M059J (cell line): ENCODE measurements around the gene SELPLG. TPM values are rescaled to one million over a fixed set of nuclear protein-coding genes. Genes with fewer than 3 reads are reported as not detected.
"Not testable (repeated sequence)": the region's sequence is repeated elsewhere in the genome, so short reads cannot be mapped to it uniquely, and the experiment has no call there.

Experiments
- DNase-seq: peaks from one replicate; pipeline ENCODE4 v3.0.0-alpha.2; 2012; ENCODE audit warnings: low read depth
- total RNA-seq: library from RNA; depleted of rRNA; stranded (reverse); fragments of >200 nt; shearing (Covaris generic); gene quantifications from 2 replicates; pipeline ENCODE4 v1.2.3, GENCODE V29; 2014

SELPLG gene
- total RNA-seq, 1 experiment from 2014 or later: 0.79 TPM

GRCh38 chr12:108638141-108638827 is 4.6 kb upstream of the SELPLG start:
- DNase-seq: no peak

GRCh38 chr12:108637222-108637971 is 3.7 kb upstream of the SELPLG start:
- DNase-seq: no peak

- no peak for DNase-seq
These were observed 2.5 kb upstream of the SELPLG start for GRCh38 chr12:108635997-108636808.

DNA sequence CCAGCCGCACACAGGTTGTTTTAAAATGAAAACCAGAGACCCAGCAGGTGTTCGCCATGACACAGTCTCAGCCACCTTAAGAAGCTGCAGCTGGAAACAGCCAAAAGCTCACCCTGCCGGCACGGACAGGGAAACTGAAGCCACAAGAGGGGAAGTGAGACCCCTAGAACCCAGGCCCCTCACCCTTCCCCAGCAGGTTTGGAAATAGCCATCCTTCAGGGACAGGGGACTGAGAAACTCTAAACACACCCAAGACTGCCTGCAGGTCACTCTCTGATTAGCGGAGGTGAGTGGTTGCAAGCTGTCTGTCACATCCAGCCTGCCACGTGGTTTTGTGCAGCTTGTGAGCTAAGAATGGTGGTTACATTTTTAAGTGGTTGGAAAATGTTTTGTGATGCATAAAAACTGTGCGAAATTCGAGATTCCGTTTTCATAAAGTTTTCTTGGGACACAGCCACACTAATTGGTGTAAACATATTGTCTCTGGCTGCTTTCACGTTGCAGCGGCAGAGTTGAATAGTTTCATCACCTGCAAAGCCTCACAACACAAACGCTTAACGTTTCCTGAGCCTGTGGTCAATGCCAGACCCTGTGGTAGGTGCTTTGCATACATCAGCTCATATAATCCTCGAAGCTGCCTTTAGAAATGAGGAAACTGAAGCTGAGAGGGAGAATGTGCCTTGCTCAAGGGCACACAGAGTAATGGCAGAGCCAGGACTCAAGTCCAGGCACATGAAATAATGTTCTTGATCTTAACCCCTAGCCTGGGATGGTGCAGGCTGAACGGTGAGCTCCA is 1.7 kb upstream of the SELPLG start:
- peak; percentile 51 for DNase-seq

DNA sequence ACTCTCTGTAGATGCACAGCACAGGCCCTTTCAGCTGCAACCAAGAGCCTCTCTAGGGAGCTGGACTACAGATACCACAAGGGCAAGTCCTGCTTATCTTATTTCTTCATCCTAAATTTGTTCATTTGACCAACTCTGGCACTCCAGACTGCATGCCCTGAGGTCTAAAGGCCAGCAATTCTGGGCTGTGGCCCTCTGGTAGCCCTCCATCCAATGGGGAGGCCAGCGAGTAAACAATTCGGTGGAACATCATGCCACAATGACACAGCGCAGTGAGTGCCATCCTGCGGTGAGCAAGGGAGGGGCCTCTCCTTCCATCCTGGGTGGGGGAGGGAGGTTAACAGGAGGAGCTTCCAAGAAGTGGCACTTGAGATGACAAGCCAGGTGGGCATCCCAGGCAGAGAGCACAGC is 652 bp upstream of the SELPLG start:
- DNase-seq: peak; percentile 80

DNA sequence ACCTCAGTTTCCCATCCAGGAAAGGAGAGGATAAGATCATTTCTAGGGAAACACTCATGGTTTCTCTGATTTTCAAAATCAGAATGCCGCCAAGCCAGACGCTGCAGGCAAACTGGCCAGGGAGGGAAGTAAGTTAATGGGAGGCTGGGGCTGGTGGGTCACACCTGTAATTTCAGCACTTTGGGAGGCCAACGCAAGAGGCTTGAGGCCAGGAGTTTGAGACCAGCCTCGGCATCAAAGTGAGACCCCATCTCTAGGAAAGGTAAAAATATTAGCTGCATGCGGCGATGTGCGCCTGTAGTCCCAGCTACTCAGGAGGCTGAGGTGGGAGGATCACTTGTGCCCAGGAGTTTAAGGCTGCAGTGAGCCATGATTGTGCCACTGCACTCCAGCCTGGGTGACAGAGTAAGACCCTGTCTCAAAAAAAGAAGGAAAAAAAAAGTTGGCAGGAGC is 587 bp downstream of the SELPLG start:
- no peak for DNase-seq

- not testable (repeated sequence) for DNase-seq
These were observed 2.4 kb downstream of the SELPLG start for GRCh38 chr12:108631261-108631660.

- peak; percentile 97 for DNase-seq
These were observed 3.0 kb downstream of the SELPLG start for GRCh38 chr12:108630481-108631207.

DNA sequence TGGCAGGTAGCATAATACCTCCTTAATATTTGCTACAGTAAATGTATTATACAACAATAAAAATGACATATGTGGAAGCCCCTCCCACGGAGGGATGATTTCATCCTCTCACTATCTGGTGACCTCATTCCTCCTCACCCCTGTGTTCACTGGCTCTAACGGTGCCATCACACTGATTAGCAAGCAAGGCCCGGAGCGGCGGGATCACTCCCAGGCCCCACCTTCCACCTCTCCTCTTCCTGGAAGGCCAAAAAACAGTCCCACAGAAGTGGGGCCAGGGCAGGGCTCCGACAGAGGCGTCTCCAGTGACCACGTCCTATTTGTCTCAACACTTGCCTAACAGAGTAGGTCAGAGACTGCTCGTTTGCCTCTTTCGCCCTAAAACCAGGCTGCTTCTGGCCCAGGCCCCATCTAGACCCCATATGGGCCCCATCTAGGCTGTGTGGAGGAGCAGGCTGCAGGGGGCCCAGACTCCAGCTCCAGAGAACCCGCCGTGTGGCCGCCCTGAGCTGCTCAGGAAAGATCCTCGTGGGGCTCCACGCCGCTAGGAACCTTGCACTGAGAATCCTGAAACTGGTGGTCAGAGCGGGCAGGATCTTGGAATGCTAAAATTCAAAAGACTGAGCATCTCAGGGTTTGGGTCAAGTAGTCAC is 3.7 kb downstream of the SELPLG start:
- peak; percentile 93 for DNase-seq

DNA sequence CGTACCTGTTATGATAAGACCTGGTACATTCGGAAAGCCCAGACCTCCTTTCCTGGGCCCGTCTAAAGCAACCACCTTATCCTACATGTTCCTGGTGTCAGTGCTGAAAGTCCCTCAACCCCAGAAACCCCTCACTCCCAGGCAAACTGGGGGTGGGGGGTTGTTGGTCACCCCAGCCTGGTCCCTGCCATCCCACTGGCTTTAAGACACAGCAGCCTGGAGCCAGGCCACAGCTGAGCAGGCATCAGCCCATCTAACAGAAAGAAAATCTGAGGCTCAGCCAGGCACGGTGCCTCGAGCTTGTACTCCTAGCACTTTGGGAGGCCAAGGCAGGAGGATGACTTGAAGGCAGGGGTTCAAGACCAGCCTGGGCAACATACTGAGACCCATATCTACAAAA is 4.5 kb downstream of the SELPLG start:
- no peak for DNase-seq

GRCh38 chr12:108627134-108627920 is 6.4 kb downstream of the SELPLG start:
- DNase-seq: no peak

DNA sequence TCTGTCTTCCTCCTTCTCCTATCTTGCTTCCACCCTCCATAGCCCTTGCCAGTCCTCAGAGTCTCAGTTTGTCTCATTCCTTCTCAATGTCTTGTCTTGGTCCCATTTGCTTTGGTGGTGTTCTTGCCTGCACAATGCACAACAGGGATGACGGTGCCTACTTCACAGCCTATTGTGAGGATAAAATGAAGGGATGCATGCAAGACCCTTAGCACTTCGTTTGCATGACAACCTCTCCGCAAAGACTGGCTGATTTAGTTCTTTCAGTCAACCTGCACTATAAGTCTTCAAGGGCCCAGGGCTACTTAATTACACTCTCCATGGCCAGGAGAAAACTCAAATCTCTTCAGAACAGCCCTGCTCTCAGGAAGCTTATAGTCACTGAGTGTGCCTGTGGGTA is 8.5 kb downstream of the SELPLG start:
- no peak for DNase-seq

DNA sequence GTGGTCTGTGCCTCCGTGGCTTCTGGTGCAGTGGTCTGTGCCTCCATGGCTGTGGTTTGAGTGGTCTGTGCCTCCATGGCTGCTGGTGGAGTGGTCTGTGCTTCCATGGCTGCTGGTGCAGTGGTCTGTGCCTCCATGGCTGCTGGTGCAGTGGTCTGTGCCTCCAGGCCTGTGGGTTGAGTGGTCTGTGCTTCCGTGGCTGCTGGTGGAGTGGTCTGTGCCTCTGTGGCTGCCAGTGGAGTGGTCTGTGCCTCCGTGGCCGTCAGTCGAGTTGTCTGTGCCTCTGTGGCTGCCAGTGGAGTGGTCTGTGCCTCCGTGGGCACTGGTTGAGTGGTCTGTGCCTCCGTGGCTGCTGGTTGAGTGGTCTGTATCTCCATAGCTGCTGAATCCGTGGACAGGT is 10.1 kb downstream of the SELPLG start:
- no peak for DNase-seq

GRCh38 chr12:108622921-108623514 is 10.7 kb downstream of the SELPLG start:
- no peak for DNase-seq

DNA sequence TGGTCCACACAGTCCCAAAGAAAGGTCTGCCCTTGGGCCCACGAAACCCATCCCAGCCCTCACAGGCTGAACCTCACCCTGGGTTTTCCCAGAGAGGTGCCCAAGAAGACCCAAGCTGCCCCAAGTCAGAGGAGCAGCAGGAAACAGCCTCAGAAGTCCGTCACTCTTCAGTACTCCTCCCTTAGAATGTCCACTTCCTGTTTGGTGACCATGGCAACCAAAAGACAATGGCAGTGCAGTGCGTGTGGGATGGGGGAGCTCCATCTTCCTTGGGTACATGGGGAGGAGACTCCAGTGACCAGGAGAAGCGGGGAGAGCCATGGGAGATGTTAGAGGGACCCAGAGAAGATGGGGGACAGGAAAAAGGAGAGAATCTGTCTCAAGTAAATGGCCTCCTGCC is 11.3 kb downstream of the SELPLG start:
- peak; percentile 88 for DNase-seq

DNA sequence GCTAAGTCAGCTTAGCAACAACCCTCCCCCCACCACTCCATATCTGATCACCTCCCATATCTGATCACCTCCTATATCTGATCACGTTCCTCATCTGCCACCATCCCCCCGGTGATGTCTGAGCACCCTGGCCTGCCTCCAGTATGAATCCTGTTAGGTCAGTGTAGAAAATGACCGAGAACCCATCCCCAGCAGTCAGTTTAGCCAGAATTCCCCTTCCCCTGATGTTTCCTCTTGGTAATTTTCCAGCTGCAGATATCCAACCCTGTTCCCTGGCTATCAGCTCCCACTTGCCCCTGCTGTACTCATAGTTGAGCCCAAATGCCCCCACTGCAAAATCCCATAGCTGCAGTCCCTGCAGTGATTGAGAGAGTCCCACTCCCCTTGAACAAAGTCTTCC is 12.5 kb downstream of the SELPLG start:
- no peak for DNase-seq

DNA sequence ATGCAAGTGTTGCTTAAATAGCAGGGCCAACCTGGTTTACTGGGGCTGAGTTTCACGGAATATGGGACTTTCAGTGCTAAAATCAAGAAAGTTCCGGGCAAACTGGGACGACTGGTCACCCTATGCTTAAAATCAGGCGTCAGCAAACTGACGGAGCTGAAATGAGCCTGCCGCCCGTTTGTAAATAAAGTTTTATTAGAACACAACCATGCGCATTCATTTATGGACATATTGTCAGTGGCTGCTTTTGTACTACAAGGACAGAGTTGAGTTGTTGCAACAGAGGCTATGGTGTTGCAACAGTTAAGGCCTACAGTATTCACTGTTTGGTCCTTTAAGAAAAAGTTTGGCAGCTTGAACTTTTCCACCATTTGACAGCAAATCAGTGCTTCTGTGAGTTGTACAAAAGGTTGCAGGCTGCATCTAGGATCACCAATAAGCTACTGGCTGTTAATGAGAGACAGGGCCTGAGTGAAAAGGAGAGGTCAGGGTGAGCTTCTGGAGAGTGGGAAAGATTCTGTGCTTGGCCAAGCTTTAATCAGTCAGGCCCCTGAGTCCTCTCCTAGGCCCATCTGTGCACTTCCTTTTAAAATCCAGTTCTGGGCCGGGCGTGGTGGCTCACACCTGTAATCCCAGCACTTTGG is 13.3 kb downstream of the SELPLG start:
- DNase-seq: no peak

- no peak for DNase-seq
These were observed 14.1 kb downstream of the SELPLG start for GRCh38 chr12:108619369-108620160.
